KOPT-K1 (cell line): ENCODE data around the gene TRIM49D1.
"Not testable (repeated sequence)": the region's sequence is repeated elsewhere in the genome, so short reads cannot be mapped to it uniquely, and the experiment has no call there.

Source experiments
- H3K27ac ChIP-seq: fragments of 200-600 bp; sonication (generic); 2 replicates; pipeline ENCODE4 v1.5.1; 2016; ENCODE audit warnings: antibody characterized with exemption, mild to moderate bottlenecking, low read depth, low read length; ENCODE audit not compliant: poor library complexity, severe bottlenecking
- H3K36me3 ChIP-seq: fragments of 200-600 bp; sonication (generic); 2 replicates; pipeline ENCODE4 v1.5.1; 2017; ENCODE audit warnings: antibody characterized with exemption, mild to moderate bottlenecking, low read length, moderate library complexity; ENCODE audit not compliant: insufficient read depth
- H3K9me3 ChIP-seq: fragments of 200-600 bp; sonication (generic); 2 replicates; pipeline ENCODE4 v1.5.1; 2017; ENCODE audit warnings: antibody characterized with exemption, low read length, mild to moderate bottlenecking; ENCODE audit not compliant: insufficient read depth, poor library complexity, severe bottlenecking

Gene TRIM49D1, protein sequence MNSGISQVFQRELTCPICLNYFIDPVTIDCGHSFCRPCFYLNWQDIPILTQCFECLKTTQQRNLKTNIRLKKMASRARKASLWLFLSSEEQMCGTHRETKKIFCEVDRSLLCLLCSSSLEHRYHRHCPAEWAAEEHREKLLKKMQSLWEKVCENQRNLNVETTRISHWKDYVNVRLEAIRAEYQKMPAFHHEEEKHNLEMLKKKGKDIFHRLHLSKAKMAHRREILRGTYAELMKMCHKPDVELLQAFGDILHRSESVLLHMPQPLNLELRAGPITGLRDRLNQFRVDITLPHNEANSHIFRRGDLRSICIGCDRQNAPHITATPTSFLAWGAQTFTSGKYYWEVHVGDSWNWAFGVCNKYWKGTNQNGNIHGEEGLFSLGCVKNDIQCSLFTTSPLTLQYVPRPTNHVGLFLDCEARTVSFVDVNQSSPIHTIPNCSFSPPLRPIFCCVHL

DNA sequence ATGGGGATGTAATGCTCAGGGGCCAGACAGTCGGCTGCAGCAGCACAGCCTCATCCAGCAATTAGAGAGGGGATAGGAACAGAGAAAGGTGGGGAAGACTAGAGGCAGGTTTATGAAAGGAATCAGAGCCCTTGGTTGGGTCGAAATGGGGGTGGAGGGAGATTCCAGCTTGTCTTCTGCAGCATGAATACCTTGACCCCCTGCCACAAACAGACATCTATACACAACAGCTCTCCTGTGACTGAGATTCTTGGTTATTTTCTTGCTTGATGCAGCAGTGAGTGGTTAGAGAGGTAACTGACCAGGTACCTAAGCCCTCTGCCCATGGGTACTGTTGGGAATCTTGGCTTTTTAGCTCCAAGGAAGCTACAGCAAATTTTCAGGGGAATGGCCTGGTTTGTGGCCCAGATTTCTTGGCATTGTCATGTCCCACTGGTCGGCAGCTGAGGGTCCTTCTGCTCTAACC, at the start of gene TRIM49D1:
TRIM49D1 (minus strand) TSS at position 51 of the 466 bp plus-strand sequence. CDS start 4,535 bp downstream, outside the sequence.
- no peak within 1 kb of the TSS for H3K27ac ChIP-seq
- no peaks in the 10 kb centered on the region for H3K9me3 ChIP-seq
- H3K36me3 ChIP-seq: no peaks in the 10 kb centered on the region

DNA sequence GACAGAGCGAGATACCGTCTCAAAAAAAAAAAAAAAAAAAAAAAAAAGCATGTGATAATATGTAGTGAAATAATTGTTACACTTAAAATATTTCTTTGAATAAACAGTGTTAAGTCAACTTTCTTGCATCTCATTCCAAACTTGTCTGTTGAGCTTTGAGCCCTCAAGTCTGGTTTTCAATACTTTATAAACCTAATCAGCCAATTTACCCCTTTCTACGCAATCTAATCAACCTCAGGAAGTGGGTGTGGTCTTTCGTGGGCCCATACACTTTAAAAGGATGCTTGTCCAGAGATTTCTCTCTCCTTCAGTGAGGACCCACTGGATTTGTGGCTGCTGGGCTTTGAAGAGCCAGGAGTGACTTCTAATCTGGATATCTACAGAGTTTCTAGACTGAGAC, 43.7 kb upstream of the TRIM49D1 start, which contains the start of gene TRIM64:
TRIM64 (plus strand) TSS at position 301 of the 400 bp plus-strand sequence. CDS start 2,467 bp downstream, outside the sequence.
- not testable (repeated sequence) for H3K9me3 ChIP-seq, H3K36me3 ChIP-seq, H3K27ac ChIP-seq

DNA sequence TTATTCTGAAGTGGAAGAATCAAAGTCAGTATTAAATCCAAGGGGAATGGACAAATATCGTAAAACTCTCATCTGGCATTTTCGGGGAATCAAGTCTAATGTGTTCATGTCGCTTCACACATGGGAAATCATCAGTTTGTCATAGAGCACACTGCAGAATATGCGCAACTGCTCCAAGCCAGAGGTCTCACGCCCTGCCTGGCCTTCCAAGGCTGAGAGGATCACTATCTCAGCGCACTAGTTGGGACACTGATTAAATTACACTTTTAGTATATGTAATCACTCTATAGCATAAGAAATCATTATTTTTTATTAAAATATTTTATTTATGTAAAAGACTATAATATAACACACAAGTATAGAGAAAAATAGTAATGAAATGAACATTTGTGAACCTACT, 38.8 kb upstream of the TRIM49D1 start:
- H3K27ac ChIP-seq, H3K36me3 ChIP-seq, H3K9me3 ChIP-seq: not testable (repeated sequence)

DNA sequence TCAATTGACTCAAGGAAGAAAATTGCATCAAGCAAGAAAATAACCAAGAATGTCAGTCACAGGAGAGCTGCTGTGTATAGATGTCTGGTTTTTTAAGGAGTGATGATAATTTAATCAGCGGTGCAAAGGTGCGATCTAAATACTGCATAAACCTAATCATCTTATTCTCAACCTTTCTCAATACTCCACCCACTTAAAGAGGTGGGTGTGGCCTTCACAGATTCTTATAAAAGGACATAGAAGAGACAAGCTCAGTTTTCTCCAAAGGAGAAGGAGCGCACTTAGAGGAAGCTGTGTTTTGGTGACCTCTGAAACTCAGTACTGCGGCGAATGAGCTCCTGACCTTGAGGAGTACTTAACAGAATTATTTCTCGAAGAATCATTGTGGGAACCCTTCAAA, 1.7 kb upstream of the TRIM49D1 start, which contains the start of gene TRIM49D2:
TRIM49D2 (plus strand) TSS at position 301 of the 400 bp plus-strand sequence. CDS start 2,698 bp downstream, outside the sequence.
- H3K27ac ChIP-seq, H3K36me3 ChIP-seq, H3K9me3 ChIP-seq: not testable (repeated sequence)

DNA sequence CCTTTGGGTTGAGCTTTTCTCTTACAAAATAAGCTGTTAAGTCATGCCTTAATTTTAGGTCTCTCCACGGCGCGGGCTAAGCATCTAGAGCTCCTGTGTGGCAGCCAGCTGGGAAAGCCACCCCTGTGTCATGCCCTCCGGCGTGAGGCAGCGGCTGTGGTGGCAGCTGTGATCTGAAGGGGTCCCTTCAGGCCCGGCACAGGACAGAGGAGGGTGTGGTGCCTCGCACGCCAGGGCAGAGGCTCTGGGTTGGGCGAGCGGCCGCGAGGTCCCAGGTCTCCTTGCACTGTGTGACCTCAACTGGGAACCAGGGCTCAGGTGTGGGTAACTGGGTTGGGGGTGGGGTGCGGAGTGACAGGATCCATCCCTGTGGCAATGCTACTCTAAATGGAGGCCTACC, 21.2 kb downstream of the TRIM49D1 start:
- not testable (repeated sequence) for H3K36me3 ChIP-seq, H3K9me3 ChIP-seq, H3K27ac ChIP-seq

DNA sequence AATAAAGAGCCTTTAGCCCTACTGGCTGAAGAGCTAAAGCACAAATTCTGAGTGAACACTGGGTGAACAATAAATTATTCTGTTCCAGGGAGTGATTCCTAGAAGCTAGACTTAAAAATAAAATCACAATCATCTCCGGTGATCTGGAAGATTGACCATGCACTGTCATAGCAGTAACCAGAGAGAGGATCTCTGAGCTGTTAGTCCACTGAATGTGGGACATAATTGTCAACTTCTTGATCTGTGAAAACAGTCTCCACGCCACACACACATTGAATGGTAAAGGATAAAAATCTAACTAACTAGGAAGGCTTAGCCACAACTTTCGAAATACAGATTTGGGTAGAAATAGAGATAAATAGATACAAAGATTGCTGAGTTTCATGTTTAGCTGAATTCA, 28.8 kb downstream of the TRIM49D1 start:
- not testable (repeated sequence) for H3K36me3 ChIP-seq, H3K9me3 ChIP-seq, H3K27ac ChIP-seq

DNA sequence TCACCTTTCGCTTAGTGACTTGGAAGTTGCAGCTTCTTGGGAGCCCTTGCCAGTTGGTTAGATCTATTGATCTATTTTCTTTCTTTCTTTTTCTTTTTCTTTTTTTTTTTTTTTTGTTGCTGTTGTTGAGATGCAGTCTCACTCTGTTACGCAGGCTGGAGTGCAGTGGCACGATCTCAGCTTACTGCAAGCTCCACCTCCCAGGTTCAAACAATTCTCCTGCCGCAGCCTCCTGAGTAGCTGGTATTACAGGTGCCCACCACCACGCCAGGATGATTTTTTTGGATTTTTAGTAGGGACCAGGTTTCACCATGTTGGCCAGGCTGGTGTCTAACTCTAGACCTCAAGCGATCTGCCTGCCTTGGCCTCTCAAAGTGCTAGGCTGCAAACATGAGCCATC, 44.5 kb downstream of the TRIM49D1 start:
- H3K27ac ChIP-seq, H3K36me3 ChIP-seq, H3K9me3 ChIP-seq: not testable (repeated sequence)

DNA sequence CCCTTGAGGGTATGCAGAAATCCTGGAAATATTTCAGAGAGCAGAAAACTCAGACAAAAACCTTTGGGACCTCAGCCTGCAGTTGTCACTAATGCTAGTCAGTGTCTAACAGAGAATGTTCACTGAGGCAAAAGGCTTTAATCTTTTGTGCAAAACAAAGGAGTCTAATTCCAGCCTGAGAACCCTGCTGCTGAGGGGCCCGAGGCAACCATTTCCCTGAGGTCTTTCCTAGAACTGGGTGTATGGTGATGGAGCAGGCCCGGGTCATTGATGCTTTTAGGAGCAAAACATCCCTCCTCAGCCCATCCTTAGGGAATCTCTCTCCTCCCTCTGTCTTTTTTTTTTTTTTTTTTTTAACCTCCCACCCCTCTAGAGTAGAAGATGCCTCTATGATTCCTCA, 49.5 kb downstream of the TRIM49D1 start:
- not testable (repeated sequence) for H3K27ac ChIP-seq, H3K9me3 ChIP-seq, H3K36me3 ChIP-seq

DNA sequence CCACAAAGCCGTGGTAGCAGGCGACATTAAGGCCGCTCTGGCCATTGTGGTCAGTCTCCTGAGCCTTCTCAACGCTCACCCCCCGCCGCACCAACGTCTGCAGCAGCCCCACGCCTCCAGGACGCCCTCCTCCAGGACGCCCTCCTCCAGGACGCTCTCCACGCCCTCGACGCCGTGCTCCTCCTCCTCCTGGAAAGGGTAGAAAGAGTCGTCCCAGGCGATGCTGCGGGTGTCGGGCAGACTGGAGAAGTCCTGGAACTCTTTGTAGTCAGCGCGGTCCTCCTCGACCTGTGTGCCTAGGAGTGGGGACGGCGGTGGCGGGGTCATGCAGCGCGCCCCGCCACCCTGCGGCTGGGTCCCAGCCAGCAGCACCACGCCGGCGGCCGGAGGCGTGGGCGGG, 56.8 kb downstream of the TRIM49D1 start:
- not testable (repeated sequence) for H3K36me3 ChIP-seq, H3K27ac ChIP-seq, H3K9me3 ChIP-seq

DNA sequence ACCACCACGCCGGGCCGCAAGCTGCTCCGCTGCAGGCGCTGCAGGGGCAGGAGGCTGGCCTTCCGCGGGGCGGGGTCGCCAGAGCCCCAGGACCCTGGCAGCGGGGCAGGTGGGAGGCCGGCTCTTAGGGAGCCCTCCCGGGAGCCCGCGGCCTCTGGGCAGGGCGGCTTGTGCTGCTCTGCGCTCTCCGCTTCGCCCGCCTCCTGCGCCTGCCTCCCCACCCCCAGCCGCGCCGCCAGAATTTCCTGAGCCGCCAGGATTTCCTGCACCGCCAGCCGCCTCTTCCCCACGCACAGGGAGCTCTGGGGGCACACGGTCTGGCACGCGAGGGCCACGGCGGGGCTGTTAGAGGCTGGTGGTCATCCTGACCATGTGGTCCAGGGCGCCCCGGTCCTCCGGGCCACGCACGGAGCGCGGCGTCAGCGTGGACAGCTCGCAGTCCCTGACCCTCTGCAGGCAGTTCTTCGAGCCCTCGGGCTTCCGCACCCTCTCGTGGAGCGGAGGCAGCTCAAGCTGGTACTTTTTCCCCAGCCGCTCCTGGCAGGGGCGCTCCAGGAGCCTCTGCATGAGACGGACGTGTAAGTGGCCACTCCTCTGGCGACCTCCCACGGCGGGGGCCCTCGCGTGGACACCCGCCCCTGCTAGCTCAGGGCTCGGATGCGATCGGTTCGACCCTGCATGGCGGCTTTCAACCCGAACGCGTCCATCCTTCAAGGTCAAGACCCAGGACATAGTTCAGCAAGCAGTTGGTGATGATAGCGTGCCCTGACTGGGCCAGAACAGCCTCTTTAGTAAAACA, 57.9 kb downstream of the TRIM49D1 start:
- not testable (repeated sequence) for H3K27ac ChIP-seq, H3K9me3 ChIP-seq, H3K36me3 ChIP-seq
